Fibroblast of mammary gland (primary cell): ENCODE measurements around the gene TRPC6.
A peak's percentile ranks its signal among the peaks of the same experiment; 100 is the strongest.

ENCODE experiments used
- DNase-seq: peaks from one replicate; pipeline ENCODE4 v3.0.0-alpha.2; 2010; ENCODE audit warnings: low read depth
- H3K4me3 ChIP-seq: 2 replicates; pipeline ENCODE4 v1.5.1; 2011; ENCODE audit warnings: low read depth, mild to moderate bottlenecking, low read length, moderate library complexity; ENCODE audit not compliant: control insufficient read depth
- CTCF ChIP-seq: conservative IDR thresholded peaks from 2 replicates; pipeline ENCODE4 v1.5.1; 2011; ENCODE audit warnings: low read depth, low read length, inconsistent platforms; ENCODE audit not compliant: control insufficient read depth, insufficient read depth

TRPC6 gene

GRCh38 chr11:101583251-101584128 is at the start of gene TRPC6:
TSS of gene TRPC6 (minus strand) at chr11:101584007. CDS start at chr11:101583503, 504 bp downstream.
- peak; percentile 11 for DNase-seq
- no peak for TF ChIP-seq CTCF
- H3K4me3 ChIP-seq = peak within 1 kb of the TSS; percentile 31

- H3K4me3 ChIP-seq = no peak overlapping the region
- TF ChIP-seq CTCF = no peak
- DNase-seq = no peak
These were observed 36.2 kb upstream of the TRPC6 start for GRCh38 chr11:101620026-101620425.

- DNase-seq = peak; percentile 91
- TF ChIP-seq CTCF = no peak
- H3K4me3 ChIP-seq = no peak overlapping the region
These were observed 34.9 kb upstream of the TRPC6 start for GRCh38 chr11:101618709-101619108.

GRCh38 chr11:101617735-101618332 is 34.0 kb upstream of the TRPC6 start:
- no peak for TF ChIP-seq CTCF
- DNase-seq = peak; percentile 68
- H3K4me3 ChIP-seq = no peak overlapping the region

GRCh38 chr11:101612481-101612880 is 28.7 kb upstream of the TRPC6 start:
- DNase-seq = no peak
- no peak overlapping the region for H3K4me3 ChIP-seq
- no peak for TF ChIP-seq CTCF

GRCh38 chr11:101600924-101601323 is 17.1 kb upstream of the TRPC6 start:
- H3K4me3 ChIP-seq = no peak overlapping the region
- no peak for TF ChIP-seq CTCF

More at GRCh38 chr11:101600924-101601323, 17.1 kb upstream of the TRPC6 start:
- no peak for DNase-seq
